ENCODE data around the gene GNPTG. TPM values are rescaled to one million over a fixed set of nuclear protein-coding genes. Genes with fewer than 3 reads are reported as not detected.
A peak's percentile ranks its signal among the peaks of the same experiment; 100 is the strongest.

The GNPTG gene
- total and polyA plus RNA-seq, 2 of the 8 experiments (the other 6 are each of a cell fraction or from before 2014, with no cell fraction given): 26.2 to 51.2 TPM

GRCh38 chr16:1311738-1312466 is 39.8 kb upstream of the GNPTG start:
- no peak for FAIRE-seq
- TF ChIP-seq BACH1 (IDR thresholded peaks at IDR 0.05; ENCODE audit: low read length) (no peak), CTBP2 (IDR thresholded peaks at IDR 0.05; ENCODE audit: borderline replicate concordance, insufficient read depth, insufficient read length, low read length) (no peak), TBP (IDR thresholded peaks at IDR 0.05; ENCODE audit: low read depth, low read length) (no peak), TAF1 (IDR thresholded peaks at IDR 0.05; ENCODE audit: low read depth, low read length) (no peak), BRCA1 (IDR thresholded peaks at IDR 0.05; ENCODE audit: low read depth, low read length) (no peak), JUN (IDR thresholded peaks at IDR 0.05; ENCODE audit: low read depth, low read length) (no peak), SRF (IDR thresholded peaks at IDR 0.05; ENCODE audit: low read depth, low read length) (no peak), KDM4A (IDR thresholded peaks at IDR 0.05; ENCODE audit: low read depth, low read length, severe bottlenecking) (no peak), RNF2 (IDR thresholded peaks at IDR 0.05; ENCODE audit: borderline replicate concordance, low read depth, low read length, missing control alignments, poor library complexity, severe bottlenecking) (no peak), RFX5 (IDR thresholded peaks at IDR 0.05; ENCODE audit: borderline replicate concordance, low read depth, low read length) (no peak), TEAD4 (IDR thresholded peaks at IDR 0.05; ENCODE audit: low read depth, low read length) (no peak)
- 0 out of 2 replicates have a peak overlapping the region, but pooled peaks have one; percentile 25 for H3K27ac ChIP-seq (ENCODE audit: low read depth, low read length)
- peaks cover 6% of the 10 kb centered on the region; the same call in 1 of the 2 replicates for H3K79me1 ChIP-seq (ENCODE audit: low read depth, low read length)
- H2AFZ ChIP-seq (ENCODE audit: low read length): no peak overlapping the region
- H3K4me1 ChIP-seq (replicated peaks in 1 of 4; ENCODE audit: control insufficient read depth in 3 of 4, insufficient read depth in 4 of 4, low read length in 3 of 4): peaks cover 0 to 12% (median 5%) of the 10 kb centered on the region in 4 experiments; a peak in 5 of 7 replicates
- H3K9ac ChIP-seq (replicated peaks in 1 of 4; ENCODE audit: extremely low read depth in 1 of 4, low read depth in 3 of 4, low read length in 3 of 4): peak overlapping the region in 1 of 4 experiments; percentile 100; a peak in 2 of 7 replicates
- H3K14ac ChIP-seq (ENCODE audit: insufficient read length): no peak overlapping the region
- H3K9me3 ChIP-seq (ENCODE audit: insufficient read depth in 2 of 2, low read depth in 1 of 2, low read length in 1 of 2): no peaks in the 10 kb centered on the region
- H2BK12ac ChIP-seq (ENCODE audit: low read depth, low read length): no peak overlapping the region
- H2BK15ac ChIP-seq (ENCODE audit: low read length): no peak overlapping the region
- no peaks in the 10 kb centered on the region for H3K27me3 ChIP-seq (replicated peaks in 1 of 4; ENCODE audit: control insufficient read depth in 3 of 4, extremely low read depth in 1 of 4, insufficient read depth in 3 of 4, low read length in 3 of 4)
- ChIA-PET POLR2A (ENCODE audit: partially characterized antibody) (interaction anchor here (0.6 to 11.4 kb wide), 8 partner anchors 8 to 140 kb away, joined by 3 to 106 read pairs (median 5); no protein-coding TSS in a partner anchor), CTCF (ENCODE audit: partially characterized antibody) (interaction anchor here (1.0 to 1.9 kb wide), 7 partner anchors 11 to 35 kb away, joined by 3 to 4 read pairs (median 4); no protein-coding TSS in a partner anchor)
- H3K4me2 ChIP-seq (ENCODE audit: insufficient read depth in 1 of 2, low read depth in 2 of 2, low read length in 2 of 2): peak overlapping the region; percentile 96 to 99
- H3K18ac ChIP-seq (ENCODE audit: extremely low read depth, low read length): no peak overlapping the region
- H3K4me3 ChIP-seq (ENCODE audit: extremely low read depth in 1 of 4, insufficient read depth in 2 of 4, low read depth in 3 of 4, low read length in 4 of 4): peak overlapping the region; percentile 89 to 98 (median 96); a peak in 7 of 8 replicates
- peaks cover 18 to 41% (median 28%) of the 10 kb centered on the region in 4 experiments; a peak in 7 of 8 replicates for H3K36me3 ChIP-seq (ENCODE audit: control insufficient read depth in 2 of 4, insufficient read depth in 4 of 4, low read length in 3 of 4)
- no peak overlapping the region for H4K5ac ChIP-seq (ENCODE audit: insufficient read length, low read depth, low read length)
- H4K20me1 ChIP-seq (replicated peaks in 1 of 2; ENCODE audit: control insufficient read depth in 1 of 2, insufficient read depth in 2 of 2, low read length in 2 of 2): peaks cover 52 to 54% of the 10 kb centered on the region in 2 experiments
- no peak overlapping the region for H4K91ac ChIP-seq (replicated peaks; ENCODE audit: insufficient read length, low read length)
- H2BK120ac ChIP-seq (replicated peaks; ENCODE audit: low read depth, low read length): no peak overlapping the region
- H3K56ac ChIP-seq (replicated peaks; ENCODE audit: insufficient read length, low read depth, low read length): no peak overlapping the region
- H2BK20ac ChIP-seq (ENCODE audit: low read length): no peak overlapping the region
- H4K8ac ChIP-seq (ENCODE audit: extremely low read depth, insufficient read depth, low read length): peak overlapping the region; percentile 79; the same call in 1 of the 2 replicates
- WGBS, 2 experiments (ENCODE audit: extremely low coverage in 1 of 2, insufficient coverage in 1 of 2, insufficient read length in 1 of 2, insufficient replicate concordance in 2 of 2, low coverage in 1 of 2, low lambda C conversion rate in 2 of 2, missing lambda C conversion rate in 1 of 2): 88% methylated on average over 35 of the region's 35 CpGs; no CpG with 5 or more reads in 1 of the 2 experiments
- H2AK5ac ChIP-seq (ENCODE audit: low read depth, low read length): no peak overlapping the region
- peaks cover 36 to 66% of the 10 kb centered on the region in 2 experiments for H3K79me2 ChIP-seq (ENCODE audit: control insufficient read depth in 1 of 2, insufficient read depth in 2 of 2, low read length in 2 of 2)
- no peak overlapping the region for H2BK5ac ChIP-seq (ENCODE audit: low read depth, low read length)
- no peak for DNase-seq (ENCODE audit: low read depth in 1 of 2, low spot score in 2 of 2)
- no peak overlapping the region for H3K4ac ChIP-seq (replicated peaks; ENCODE audit: insufficient read length, low read depth, low read length)
- H3K23ac ChIP-seq (ENCODE audit: insufficient read length): no peak overlapping the region
- H3K23me2 ChIP-seq (ENCODE audit: low read depth, low read length): peaks cover 22% of the 10 kb centered on the region
